Measurements from ENCODE around the gene PPP3CA.

DNA sequence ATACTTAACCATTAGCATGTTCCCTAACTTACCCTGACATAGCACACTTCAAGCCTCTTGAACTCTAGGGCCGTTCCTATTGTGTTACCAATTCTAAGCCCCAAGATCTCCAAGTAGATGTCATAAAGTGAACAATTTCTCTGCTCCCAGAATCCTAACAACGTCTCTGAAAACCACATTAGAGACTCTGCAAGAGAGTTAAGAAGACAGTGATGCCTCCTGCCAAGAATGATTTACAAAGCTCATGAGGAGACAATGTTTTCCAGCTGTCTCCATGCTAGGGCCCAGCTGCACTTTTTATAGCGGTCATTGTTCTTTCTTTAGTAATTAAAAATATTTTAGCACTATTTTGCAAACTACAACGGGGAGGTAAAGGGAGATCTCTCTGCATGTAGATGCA is 358.4 kb downstream of the PPP3CA start:
- TF ChIP-seq, protein P1, sequence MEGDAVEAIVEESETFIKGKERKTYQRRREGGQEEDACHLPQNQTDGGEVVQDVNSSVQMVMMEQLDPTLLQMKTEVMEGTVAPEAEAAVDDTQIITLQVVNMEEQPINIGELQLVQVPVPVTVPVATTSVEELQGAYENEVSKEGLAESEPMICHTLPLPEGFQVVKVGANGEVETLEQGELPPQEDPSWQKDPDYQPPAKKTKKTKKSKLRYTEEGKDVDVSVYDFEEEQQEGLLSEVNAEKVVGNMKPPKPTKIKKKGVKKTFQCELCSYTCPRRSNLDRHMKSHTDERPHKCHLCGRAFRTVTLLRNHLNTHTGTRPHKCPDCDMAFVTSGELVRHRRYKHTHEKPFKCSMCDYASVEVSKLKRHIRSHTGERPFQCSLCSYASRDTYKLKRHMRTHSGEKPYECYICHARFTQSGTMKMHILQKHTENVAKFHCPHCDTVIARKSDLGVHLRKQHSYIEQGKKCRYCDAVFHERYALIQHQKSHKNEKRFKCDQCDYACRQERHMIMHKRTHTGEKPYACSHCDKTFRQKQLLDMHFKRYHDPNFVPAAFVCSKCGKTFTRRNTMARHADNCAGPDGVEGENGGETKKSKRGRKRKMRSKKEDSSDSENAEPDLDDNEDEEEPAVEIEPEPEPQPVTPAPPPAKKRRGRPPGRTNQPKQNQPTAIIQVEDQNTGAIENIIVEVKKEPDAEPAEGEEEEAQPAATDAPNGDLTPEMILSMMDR (IDR thresholded peaks at IDR 0.05): no peak
- no peak for TF ChIP-seq POLR2A (IDR thresholded peaks at IDR 0.05)

Measured in right lobe of liver (tissue), 4 donors.